SK-N-SH treated with all-trans-retinoic acid at 6 μM for 48 hours (cell line): ENCODE data around the gene NHP2.

ENCODE experiments used
- ATAC-seq: fragments of 200-7000 bp; cut with Tn5 transposase; 3 replicates; pipeline ENCODE4 v1.9.1; 2020; ENCODE audit warnings: mild to moderate bottlenecking, moderate library complexity
- ARNTL ChIP-seq: fragments of 450-650 bp; formaldehyde crosslinking; IDR thresholded peaks from 2 replicates; pipeline ENCODE4 v1.5.0; 2020; ENCODE audit warnings: low read depth, mild to moderate bottlenecking, moderate library complexity, borderline replicate concordance
- BACH2 ChIP-seq: fragments of 250-450 bp; sonication (Bioruptor Pico); IDR thresholded peaks from 2 replicates; pipeline ENCODE4 v1.9.0; 2021; ENCODE audit warnings: mild to moderate bottlenecking, borderline replicate concordance
- CSDC2 ChIP-seq: fragments of 250-450 bp; sonication (Bioruptor Pico); IDR thresholded peaks from 2 replicates; pipeline ENCODE4 v1.5.0; 2020; ENCODE audit warnings: mild to moderate bottlenecking, moderate library complexity
- ESRRG ChIP-seq: fragments of 250-450 bp; sonication (Bioruptor Pico); IDR thresholded peaks from 2 replicates; pipeline ENCODE4 v1.6.1; 2021; ENCODE audit warnings: mild to moderate bottlenecking
- ISL1 ChIP-seq: fragments of 250-450 bp; sonication (Bioruptor Pico); IDR thresholded peaks from 2 replicates; pipeline ENCODE4 v2.1.2; 2022; ENCODE audit warnings: mild to moderate bottlenecking, moderate library complexity
- OSR1 ChIP-seq: fragments of 250-450 bp; sonication (Bioruptor Pico); IDR thresholded peaks from 2 replicates; pipeline ENCODE4 v1.8.0; 2022; ENCODE audit warnings: moderate library complexity, mild to moderate bottlenecking, inconsistent platforms
- PPARA ChIP-seq: fragments of 250-450 bp; sonication (Bioruptor Pico); IDR thresholded peaks from 2 replicates; pipeline ENCODE4 v1.5.0; 2020; ENCODE audit warnings: mild to moderate bottlenecking, borderline replicate concordance
- RARB ChIP-seq: fragments of 250-450 bp; sonication (Bioruptor Pico); IDR thresholded peaks from 2 replicates; pipeline ENCODE4 v1.8.0; 2021; ENCODE audit warnings: mild to moderate bottlenecking, moderate library complexity
- SNAI2 ChIP-seq: fragments of 250-450 bp; sonication (Bioruptor Pico); IDR thresholded peaks from 2 replicates; pipeline ENCODE4 v1.5.0; 2020; ENCODE audit warnings: mild to moderate bottlenecking, moderate library complexity
- TCF4 ChIP-seq: fragments of 250-450 bp; sonication (Bioruptor Pico); IDR thresholded peaks from 2 replicates; pipeline ENCODE4 v1.8.0; 2021; ENCODE audit warnings: mild to moderate bottlenecking, moderate library complexity, borderline replicate concordance
- TOX ChIP-seq: fragments of 250-450 bp; sonication (Bioruptor Pico); IDR thresholded peaks from 2 replicates; pipeline ENCODE4 v1.8.0; 2021; ENCODE audit warnings: mild to moderate bottlenecking, moderate library complexity, borderline replicate concordance
- ZC3H10 ChIP-seq: fragments of 250-450 bp; sonication (Bioruptor Pico); IDR thresholded peaks from 2 replicates; pipeline ENCODE4 v1.5.1; 2021; ENCODE audit warnings: mild to moderate bottlenecking, moderate library complexity
- ZFP3 ChIP-seq: fragments of 250-450 bp; sonication (Bioruptor Pico); IDR thresholded peaks from 2 replicates; pipeline ENCODE4 v1.5.0; 2020; ENCODE audit warnings: mild to moderate bottlenecking, moderate library complexity
- ZFP30 ChIP-seq: fragments of 450-650 bp; formaldehyde crosslinking; IDR thresholded peaks from 2 replicates; pipeline ENCODE4 v1.5.0; 2022; ENCODE audit warnings: mild to moderate bottlenecking, moderate library complexity
- ZNF565 ChIP-seq: fragments of 450-650 bp; formaldehyde crosslinking; conservative IDR thresholded peaks from 2 replicates; pipeline ENCODE4 v1.5.0; 2020; ENCODE audit warnings: low read depth, mild to moderate bottlenecking, moderate library complexity
- ZNF70 ChIP-seq: fragments of 450-650 bp; formaldehyde crosslinking; IDR thresholded peaks from 2 replicates; pipeline ENCODE4 v1.5.0; 2020; ENCODE audit warnings: mild to moderate bottlenecking, moderate library complexity
- ZNF8 ChIP-seq: fragments of 450-650 bp; formaldehyde crosslinking; IDR thresholded peaks from 2 replicates; pipeline ENCODE4 v1.5.0; 2020; ENCODE audit warnings: mild to moderate bottlenecking, moderate library complexity
- TF ChIP-seq, protein P1 (sequence below): fragments of 250-450 bp; sonication (Bioruptor Pico); IDR thresholded peaks from 2 replicates; pipeline ENCODE4 v1.8.0; 2020; ENCODE audit warnings: mild to moderate bottlenecking, moderate library complexity, borderline replicate concordance
- TF ChIP-seq, protein P2 (sequence below): fragments of 250-450 bp; sonication (Bioruptor Pico); IDR thresholded peaks from 2 replicates; pipeline ENCODE4 v1.8.0; 2021; ENCODE audit warnings: low read depth, mild to moderate bottlenecking, moderate library complexity, borderline replicate concordance
- TF ChIP-seq, protein P3 (sequence below): fragments of 250-450 bp; sonication (Bioruptor Pico); IDR thresholded peaks from 2 replicates; pipeline ENCODE4 v1.5.1; 2021; ENCODE audit warnings: mild to moderate bottlenecking, moderate library complexity
- TF ChIP-seq, protein P4 (sequence below): fragments of 250-450 bp; sonication (Bioruptor Pico); IDR thresholded peaks from 2 replicates; pipeline ENCODE4 v1.5.1; 2020; ENCODE audit warnings: low read depth, mild to moderate bottlenecking, moderate library complexity

Gene NHP2

DNA sequence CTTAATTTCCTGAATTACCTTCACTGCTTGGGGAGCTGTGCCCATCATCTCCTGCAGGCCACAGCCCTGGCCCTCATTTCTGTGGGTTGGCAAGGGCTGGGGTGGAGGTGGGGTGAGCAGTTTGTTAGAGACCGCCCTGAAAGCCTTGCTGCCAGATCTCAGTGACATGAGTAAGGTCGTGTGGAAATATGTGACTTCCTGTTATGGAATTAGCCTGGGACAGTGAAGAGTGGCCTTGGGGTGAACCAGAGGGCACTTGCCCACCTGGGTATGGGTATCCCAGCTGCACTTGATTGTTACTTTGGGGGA, 48.2 kb upstream of the NHP2 start (continued):
- TF ChIP-seq, protein P1, sequence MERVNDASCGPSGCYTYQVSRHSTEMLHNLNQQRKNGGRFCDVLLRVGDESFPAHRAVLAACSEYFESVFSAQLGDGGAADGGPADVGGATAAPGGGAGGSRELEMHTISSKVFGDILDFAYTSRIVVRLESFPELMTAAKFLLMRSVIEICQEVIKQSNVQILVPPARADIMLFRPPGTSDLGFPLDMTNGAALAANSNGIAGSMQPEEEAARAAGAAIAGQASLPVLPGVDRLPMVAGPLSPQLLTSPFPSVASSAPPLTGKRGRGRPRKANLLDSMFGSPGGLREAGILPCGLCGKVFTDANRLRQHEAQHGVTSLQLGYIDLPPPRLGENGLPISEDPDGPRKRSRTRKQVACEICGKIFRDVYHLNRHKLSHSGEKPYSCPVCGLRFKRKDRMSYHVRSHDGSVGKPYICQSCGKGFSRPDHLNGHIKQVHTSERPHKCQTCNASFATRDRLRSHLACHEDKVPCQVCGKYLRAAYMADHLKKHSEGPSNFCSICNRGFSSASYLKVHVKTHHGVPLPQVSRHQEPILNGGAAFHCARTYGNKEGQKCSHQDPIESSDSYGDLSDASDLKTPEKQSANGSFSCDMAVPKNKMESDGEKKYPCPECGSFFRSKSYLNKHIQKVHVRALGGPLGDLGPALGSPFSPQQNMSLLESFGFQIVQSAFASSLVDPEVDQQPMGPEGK (CRISPR knock-in tag), result no peak
- no peak for TF ChIP-seq OSR1 (CRISPR knock-in tag)
- no peak for TF ChIP-seq ZC3H10 (CRISPR knock-in tag)
- no peak for TF ChIP-seq ZFP30 (CRISPR knock-in tag)

DNA sequence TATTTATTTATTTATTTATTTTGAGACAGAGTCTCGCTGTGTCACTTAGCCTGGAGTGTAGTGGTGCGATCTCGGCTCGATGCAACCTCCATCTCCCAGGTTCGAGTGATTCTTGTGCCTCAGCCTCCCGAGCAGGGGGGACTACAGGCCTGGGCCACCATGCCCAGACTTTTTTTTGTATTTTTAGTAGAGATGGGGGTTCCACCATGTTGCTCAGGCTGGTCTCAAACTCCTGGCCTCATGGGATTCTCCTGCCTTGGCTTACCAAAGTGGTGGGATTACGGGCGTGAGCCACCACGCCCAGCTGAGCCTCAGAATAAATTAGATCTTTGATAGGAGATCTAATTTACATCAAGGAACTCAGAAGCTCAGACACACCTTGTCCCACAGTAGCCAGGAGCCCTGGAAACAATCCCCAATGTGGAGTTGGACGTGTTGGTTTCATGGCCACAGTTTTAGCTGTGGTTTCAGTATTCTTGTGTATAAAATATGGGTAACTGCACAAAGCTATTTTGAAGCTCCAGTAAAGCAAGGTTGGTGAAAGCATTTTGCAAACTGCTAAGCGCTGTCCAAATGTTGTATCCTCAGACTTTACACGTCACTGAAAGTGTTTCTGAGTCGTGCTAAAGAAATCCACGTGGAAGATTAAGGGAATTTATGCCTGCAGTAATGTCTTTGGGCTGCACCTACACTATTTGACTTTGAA, 47.7 kb upstream of the NHP2 start:
- no peak for TF ChIP-seq RARB
- TF ChIP-seq ZNF70 (CRISPR knock-in tag), result no peak
- no peak for TF ChIP-seq OSR1 (CRISPR knock-in tag)
- no peak for TF ChIP-seq TOX (CRISPR knock-in tag)
- TF ChIP-seq TCF4 (CRISPR knock-in tag), result no peak
- no peak for TF ChIP-seq ZFP3 (CRISPR knock-in tag)
- TF ChIP-seq ZNF565 (CRISPR knock-in tag), result no peak
- no peak for TF ChIP-seq CSDC2
- no peak for TF ChIP-seq ZC3H10 (CRISPR knock-in tag)
- no peak for TF ChIP-seq ESRRG (CRISPR knock-in tag)
- no peak for TF ChIP-seq PPARA (CRISPR knock-in tag)
- TF ChIP-seq, protein P2, sequence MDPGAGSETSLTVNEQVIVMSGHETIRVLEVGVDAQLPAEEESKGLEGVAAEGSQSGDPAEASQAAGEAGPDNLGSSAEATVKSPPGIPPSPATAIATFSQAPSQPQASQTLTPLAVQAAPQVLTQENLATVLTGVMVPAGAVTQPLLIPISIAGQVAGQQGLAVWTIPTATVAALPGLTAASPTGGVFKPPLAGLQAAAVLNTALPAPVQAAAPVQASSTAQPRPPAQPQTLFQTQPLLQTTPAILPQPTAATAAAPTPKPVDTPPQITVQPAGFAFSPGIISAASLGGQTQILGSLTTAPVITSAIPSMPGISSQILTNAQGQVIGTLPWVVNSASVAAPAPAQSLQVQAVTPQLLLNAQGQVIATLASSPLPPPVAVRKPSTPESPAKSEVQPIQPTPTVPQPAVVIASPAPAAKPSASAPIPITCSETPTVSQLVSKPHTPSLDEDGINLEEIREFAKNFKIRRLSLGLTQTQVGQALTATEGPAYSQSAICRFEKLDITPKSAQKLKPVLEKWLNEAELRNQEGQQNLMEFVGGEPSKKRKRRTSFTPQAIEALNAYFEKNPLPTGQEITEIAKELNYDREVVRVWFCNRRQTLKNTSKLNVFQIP, result no peak
- no peak for TF ChIP-seq ZFP30 (CRISPR knock-in tag)
- TF ChIP-seq, protein P3, sequence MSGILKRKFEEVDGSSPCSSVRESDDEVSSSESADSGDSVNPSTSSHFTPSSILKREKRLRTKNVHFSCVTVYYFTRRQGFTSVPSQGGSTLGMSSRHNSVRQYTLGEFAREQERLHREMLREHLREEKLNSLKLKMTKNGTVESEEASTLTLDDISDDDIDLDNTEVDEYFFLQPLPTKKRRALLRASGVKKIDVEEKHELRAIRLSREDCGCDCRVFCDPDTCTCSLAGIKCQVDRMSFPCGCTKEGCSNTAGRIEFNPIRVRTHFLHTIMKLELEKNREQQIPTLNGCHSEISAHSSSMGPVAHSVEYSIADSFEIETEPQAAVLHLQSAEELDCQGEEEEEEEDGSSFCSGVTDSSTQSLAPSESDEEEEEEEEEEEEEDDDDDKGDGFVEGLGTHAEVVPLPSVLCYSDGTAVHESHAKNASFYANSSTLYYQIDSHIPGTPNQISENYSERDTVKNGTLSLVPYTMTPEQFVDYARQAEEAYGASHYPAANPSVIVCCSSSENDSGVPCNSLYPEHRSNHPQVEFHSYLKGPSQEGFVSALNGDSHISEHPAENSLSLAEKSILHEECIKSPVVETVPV, result no peak
- TF ChIP-seq BACH2, result no peak
- no peak for TF ChIP-seq ZNF8 (CRISPR knock-in tag)
- no peak for TF ChIP-seq SNAI2 (CRISPR knock-in tag)
- ATAC-seq, result no peak

DNA sequence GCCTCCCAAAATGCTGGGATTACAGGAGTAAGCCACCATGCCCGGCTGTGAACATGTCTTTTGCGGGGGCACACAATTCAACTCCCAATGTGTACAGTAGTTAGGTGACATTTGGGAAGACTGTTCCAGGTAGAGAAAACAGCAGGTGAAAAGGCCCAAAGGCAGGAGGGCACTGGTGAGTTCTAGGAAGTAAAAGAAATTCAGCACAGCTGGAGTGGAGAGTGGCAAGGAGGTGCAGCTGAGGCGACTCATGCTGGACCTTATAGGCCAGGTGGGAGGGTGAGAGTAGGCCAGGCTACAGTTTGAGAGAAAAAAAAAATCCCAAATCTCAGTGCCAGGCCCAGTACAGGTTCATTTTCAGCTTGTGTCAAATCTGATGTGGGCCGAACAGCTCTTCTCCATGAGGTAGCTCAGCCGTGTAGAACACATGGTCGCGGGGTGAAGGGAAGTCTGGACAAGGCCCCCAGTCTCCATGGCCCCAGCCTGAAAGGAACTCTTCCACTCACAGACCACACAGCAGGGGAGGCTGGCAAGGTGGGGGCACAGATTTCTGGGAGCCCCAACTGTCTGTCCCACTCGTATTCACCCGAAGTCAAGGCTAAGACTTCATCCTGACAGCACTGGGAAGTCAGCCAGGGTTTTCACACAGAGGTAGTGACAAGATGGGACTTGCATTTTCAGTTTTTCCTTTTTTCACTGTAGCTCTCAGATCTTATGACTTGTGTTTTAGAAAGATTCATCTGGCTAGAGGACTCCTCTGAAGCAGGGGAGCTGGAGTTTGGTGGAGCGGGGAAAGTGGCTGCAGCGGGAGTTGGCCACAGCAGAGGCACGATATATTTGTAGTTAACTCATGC, 46.1 kb upstream of the NHP2 start:
- no peak for ATAC-seq
- TF ChIP-seq SNAI2 (CRISPR knock-in tag) (no peak), ZNF565 (CRISPR knock-in tag) (no peak), ESRRG (CRISPR knock-in tag) (no peak), TCF4 (CRISPR knock-in tag) (no peak), ARNTL (no peak), ZFP3 (CRISPR knock-in tag) (no peak), ISL1 (CRISPR knock-in tag) (no peak), PPARA (CRISPR knock-in tag) (no peak), CSDC2 (no peak), TOX (CRISPR knock-in tag) (no peak)
- TF ChIP-seq, protein P2, result no peak
- TF ChIP-seq, protein P1 (CRISPR knock-in tag), result no peak
- TF ChIP-seq, protein P3, result no peak
- TF ChIP-seq, protein P4, sequence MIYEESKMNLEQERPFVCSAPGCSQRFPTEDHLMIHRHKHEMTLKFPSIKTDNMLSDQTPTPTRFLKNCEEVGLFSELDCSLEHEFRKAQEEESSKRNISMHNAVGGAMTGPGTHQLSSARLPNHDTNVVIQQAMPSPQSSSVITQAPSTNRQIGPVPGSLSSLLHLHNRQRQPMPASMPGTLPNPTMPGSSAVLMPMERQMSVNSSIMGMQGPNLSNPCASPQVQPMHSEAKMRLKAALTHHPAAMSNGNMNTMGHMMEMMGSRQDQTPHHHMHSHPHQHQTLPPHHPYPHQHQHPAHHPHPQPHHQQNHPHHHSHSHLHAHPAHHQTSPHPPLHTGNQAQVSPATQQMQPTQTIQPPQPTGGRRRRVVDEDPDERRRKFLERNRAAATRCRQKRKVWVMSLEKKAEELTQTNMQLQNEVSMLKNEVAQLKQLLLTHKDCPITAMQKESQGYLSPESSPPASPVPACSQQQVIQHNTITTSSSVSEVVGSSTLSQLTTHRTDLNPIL, result no peak
